Right hindlimb (tissue), 1 donor: ENCODE results near the gene ITGA5.

Source experiments
- DNase-seq: peaks from one replicate; pipeline ENCODE4 v3.0.0-alpha.2; 2018

ITGA5 gene

GRCh38 chr12:54430471-54431069, 11.5 kb upstream of the ITGA5 start:
- DNase-seq = no peak

- no peak for DNase-seq
Measured at GRCh38 chr12:54429014-54429471, 10.0 kb upstream of the ITGA5 start.

DNA sequence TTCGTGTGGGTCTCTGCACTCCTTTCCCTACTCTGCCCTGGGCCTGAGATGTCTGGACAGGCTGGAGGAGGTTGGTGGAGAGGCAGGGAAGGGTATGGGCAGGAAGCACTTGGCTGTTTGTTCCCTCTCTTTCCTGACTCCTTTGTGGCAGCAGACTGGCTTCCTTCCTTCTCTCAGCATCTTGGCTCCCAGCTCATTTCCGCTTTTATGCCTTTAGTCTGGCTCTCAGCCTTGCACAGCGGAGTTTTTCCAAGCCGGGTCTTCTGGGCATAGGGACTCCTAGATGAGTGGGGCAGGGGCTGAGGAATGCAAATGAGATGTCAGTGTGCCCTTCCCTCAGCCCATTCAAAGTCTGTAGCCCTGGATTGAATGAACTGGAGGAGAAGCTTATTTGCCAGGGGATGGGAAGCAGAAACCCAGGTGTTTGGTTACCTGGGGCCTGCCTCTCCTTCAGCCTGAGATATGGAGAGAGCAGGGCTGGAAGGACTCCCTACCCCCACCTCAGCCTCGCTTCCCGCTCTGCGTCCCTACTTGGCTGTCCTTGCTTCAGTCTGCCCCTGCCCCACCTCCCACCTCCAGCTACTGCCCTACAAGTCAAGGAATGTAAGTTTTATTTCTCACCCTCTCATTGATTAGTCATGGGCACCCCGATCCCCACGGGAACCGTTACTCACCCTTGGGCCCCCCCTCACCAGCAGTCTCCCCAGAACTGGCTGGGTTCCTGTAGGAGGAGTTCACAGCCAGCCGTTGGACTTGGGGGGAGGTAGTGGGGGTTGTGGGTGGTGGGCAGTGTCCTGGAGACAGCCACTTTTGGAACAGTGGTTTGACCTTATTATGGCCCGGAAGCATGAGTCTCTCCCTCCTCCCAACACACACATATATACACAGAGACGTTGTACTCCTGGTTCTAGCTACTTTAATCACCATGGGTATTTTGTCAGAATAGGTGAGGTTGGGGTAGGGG, 9.3 kb upstream of the ITGA5 start:
- DNase-seq = peak; percentile 49

- peak; percentile 61 for DNase-seq
Measured at GRCh38 chr12:54427106-54427505, 8.0 kb upstream of the ITGA5 start.

- DNase-seq = no peak
Measured at GRCh38 chr12:54426690-54427089, 7.6 kb upstream of the ITGA5 start.

- peak; percentile 71 for DNase-seq
Measured at GRCh38 chr12:54425702-54426101, 6.6 kb upstream of the ITGA5 start.

- no peak for DNase-seq
Measured at GRCh38 chr12:54424224-54424623, 5.2 kb upstream of the ITGA5 start.

DNA sequence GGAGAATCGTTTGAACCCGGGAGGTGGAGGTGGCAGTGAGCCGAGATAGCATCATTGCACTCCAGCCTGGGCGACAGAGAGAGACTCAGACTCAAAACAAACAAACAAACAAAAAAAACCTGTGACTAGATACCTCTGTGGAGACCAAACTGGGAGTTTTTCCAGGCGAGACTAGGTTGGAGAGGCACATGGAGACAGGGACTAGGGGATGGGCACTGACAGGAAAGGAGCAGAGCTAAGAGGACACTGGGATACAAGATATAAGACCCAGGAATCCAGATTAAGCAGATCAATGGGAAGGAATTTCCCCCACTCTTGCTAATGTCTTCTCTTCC, 4.7 kb upstream of the ITGA5 start:
- no peak for DNase-seq

DNA sequence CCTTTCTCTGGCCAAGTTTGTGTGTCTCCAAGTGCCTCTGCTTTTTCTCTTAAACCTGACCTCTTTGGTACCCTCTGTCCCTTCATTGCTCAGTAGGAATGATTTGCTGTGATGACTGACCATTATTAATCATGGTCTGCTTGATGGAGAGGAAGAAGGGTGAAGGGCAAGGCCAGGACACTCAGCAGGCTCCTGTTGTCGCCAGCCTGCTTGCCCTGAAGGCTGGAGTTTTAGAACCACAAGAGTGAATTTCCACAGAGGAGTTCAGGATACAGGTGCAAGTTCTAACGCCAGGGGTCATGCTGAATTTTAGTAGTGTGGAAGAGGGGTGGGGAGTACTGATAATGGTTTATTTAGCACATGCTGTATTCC, 2.8 kb upstream of the ITGA5 start:
- no peak for DNase-seq

GRCh38 chr12:54421175-54421878, 2.3 kb upstream of the ITGA5 start:
- no peak for DNase-seq

DNA sequence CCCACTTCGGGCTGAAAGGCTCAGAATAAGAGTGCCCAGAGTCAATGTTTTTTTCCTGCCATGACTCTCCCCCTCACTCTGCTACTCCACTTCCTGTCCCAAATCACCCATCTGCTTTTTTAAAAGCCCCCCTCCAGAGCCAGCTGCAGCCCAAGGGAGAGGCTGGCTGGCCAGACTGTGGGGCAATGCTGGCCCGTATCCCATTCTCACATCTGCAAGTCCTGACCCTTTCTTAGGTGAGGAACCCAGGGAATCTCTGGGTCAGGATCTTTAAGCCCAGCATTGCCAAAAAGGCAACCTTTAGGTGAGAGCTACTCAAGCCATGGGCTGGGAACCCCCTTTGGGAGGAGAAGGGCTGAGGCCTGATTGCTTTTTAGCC, 1.7 kb upstream of the ITGA5 start:
- DNase-seq = no peak

- DNase-seq = no peak
Measured at GRCh38 chr12:54418441-54419087, 502 bp downstream of the ITGA5 start.

DNA sequence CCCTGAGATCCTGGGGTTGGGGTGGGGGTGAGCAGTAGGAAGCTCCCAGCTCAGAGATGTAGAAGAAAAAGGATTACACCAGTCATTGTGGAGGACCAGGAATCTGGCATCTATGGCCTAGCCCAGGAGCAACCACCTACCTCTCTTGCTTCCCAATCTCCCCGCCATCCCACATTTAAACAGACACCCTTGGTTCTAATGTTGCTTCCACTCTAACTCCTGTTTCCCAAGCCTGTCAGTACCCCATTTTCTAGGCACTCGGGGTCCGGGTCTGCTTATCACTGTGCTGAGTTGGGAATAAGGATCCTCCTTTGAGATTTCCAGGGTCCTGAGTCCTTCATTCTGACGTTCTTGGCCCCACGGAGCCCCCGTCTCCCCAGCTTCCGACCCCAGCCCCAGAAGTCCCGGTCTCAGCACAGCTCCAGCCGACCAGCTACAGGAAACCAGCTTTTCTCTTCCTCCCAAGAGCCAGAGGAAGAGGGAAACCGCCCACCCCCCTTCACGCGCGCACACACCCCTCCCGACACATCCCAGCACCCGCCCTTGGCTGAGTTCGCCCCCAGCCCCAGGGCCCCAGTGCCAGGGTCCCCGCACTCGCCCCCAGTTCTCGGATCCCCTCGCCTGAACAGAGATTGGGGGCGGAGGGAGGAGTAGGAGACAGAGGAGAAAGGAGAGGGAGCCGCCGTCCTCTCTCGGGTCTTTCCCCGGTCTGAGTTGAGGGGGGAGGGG, 1.2 kb downstream of the ITGA5 start:
- no peak for DNase-seq

GRCh38 chr12:54416687-54417603, 2.1 kb downstream of the ITGA5 start:
- no peak for DNase-seq

DNA sequence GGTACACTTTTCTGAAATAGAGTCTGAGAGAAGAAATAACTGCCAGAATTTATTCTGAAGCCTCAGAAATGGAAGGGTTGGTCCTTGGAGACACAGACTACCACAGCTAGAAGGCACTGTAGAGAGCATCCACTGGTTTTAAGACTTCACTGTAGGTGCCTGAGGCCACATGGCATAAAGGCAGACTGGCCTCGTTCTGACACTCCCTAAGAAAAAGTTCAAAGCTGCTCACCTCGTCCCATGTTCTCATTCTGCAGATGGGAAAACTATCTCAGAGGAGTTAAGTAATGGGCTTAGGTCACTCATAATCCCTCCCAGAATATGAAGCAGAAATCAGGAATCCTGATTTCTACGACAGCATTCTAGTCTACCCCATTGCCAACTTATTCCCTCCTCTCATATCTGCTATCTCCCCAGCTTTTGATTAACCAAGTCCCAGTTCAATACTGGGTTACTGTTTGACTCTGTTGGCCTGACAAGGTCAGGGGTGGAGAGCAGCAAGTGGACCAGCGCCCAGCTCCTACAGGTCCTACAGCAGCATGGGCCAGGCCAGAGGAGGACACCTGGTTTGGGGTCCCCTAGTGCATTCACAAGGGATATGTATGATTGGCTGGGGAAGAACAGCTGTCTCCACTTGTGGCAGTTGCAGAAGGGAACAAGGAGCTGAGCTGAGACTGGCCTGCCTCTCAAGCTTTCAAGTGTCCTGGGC, 3.7 kb downstream of the ITGA5 start:
- no peak for DNase-seq

DNA sequence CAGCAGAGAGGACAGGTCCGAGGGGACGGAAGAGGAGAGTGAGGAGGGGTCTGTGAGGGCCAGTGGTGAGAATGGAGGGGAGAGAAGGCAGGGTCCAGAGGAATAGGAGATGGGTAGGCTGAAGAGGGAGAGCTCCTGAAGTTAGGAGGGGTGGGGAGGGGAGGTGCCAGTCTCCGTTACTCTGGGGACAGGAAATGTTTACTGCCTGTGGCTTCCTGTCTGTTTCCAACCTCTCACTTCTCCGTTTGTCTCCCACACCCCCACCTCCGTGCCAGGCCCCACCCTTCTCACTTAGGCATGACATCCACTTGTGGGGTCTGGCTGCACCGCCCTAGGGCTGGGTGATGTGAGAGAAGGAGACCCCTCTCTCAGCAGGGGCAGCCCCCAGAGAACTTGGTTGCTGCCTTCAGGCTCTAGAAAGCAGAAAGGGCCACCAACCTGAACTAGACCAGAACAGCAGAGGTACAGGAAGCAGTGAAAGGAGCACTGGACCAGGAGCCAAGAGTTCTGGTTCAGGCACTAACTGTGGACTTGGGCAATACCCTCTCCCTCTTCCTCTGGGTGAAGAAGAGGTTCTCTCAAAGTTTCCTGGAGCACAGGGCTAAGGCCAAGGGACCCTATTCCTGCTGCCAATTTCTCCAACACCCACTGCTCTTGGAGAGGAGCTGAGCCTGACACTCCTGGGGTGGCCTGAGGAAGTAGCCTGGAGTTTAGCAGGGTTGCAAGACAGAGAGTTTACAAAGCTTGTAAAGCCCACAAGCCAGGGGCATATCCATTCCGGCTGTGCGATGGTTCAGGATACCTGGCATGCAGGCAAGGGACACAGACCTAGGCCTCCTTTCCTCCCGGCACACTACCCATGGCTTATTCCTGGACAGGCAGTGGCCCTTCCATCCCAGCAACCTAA, 5.5 kb downstream of the ITGA5 start:
- DNase-seq = no peak

DNA sequence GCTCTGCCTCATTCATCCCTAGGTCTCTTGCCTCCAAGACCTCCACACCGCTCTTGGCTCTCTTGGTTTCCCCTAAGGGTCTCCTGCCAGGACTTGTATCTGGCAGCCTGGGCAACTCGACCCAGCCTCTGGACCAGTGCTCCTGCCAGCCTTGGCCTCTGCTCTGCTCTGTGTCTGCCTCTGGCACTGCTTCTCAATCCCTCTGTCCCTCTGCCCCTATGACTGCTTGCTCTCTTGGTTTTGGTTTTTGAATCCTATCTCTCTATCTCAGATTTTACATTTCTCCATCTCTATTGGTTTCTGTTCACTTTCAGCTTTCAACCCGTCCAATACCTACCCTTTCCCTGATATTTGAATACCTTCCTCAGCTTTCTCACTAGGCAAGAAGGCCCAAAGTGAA, 6.3 kb downstream of the ITGA5 start:
- no peak for DNase-seq

- no peak for DNase-seq
Measured at GRCh38 chr12:54412348-54412747, 6.7 kb downstream of the ITGA5 start.

GRCh38 chr12:54411391-54412241, 7.5 kb downstream of the ITGA5 start:
- DNase-seq = no peak
